Stimulated activated CD8-positive, alpha-beta memory T cell treated with anti-CD3 and anti-CD28 coated beads, Interleukin-12 subunit alpha, Interleukin-12 subunit beta, amount 100 ng/mL, for 24 hours (primary cell): Measurements from ENCODE around the gene MICU2.

Experiments used
- DNase-seq: peaks from one replicate; pipeline ENCODE4 v3.0.0-alpha.2; 2020; ENCODE audit errors: extremely low read depth

Gene MICU2

GRCh38 chr13:21483748-21484147 is 120.2 kb downstream of the MICU2 start:
- DNase-seq, result no peak

- DNase-seq, result no peak
Observed at GRCh38 chr13:21481359-21481758, 122.6 kb downstream of the MICU2 start.

GRCh38 chr13:21478881-21479808 is 124.8 kb downstream of the MICU2 start:
- no peak for DNase-seq

- peak; percentile 53 for DNase-seq
Observed at GRCh38 chr13:21476893-21477472, 127.0 kb downstream of the MICU2 start.

- DNase-seq, result no peak
Observed at GRCh38 chr13:21475115-21475514, 128.9 kb downstream of the MICU2 start.

- no peak for DNase-seq
Observed at GRCh38 chr13:21470785-21471184, 133.2 kb downstream of the MICU2 start.

- no peak for DNase-seq
Observed at GRCh38 chr13:21466527-21466926, 137.4 kb downstream of the MICU2 start.

GRCh38 chr13:21465710-21466160 is 138.2 kb downstream of the MICU2 start:
- no peak for DNase-seq

- no peak for DNase-seq
Observed at GRCh38 chr13:21463424-21463823, 140.5 kb downstream of the MICU2 start.

GRCh38 chr13:21461131-21461530 is 142.8 kb downstream of the MICU2 start:
- no peak for DNase-seq

- DNase-seq, result peak; percentile 76
Observed at GRCh38 chr13:21458813-21459701, 144.9 kb downstream of the MICU2 start, which contains the start of gene ZDHHC20. Gene ZDHHC20 (minus strand): TSS chr13:21459303. CDS start chr13:21459171, 132 bp downstream.

- DNase-seq, result no peak
Observed at GRCh38 chr13:21458451-21458812, 145.5 kb downstream of the MICU2 start.

- DNase-seq, result no peak
Observed at GRCh38 chr13:21453387-21454081, 150.4 kb downstream of the MICU2 start.

- DNase-seq, result no peak
Observed at GRCh38 chr13:21450936-21451335, 153.0 kb downstream of the MICU2 start.

- no peak for DNase-seq
Observed at GRCh38 chr13:21446656-21447055, 157.3 kb downstream of the MICU2 start.

- DNase-seq, result no peak
Observed at GRCh38 chr13:21445759-21446158, 158.2 kb downstream of the MICU2 start.

GRCh38 chr13:21443171-21443570 is 160.8 kb downstream of the MICU2 start:
- no peak for DNase-seq
